ENCODE measurements around the gene RUFY1.
"Not testable (repeated sequence)": the region's sequence is repeated elsewhere in the genome, so short reads cannot be mapped to it uniquely, and the experiment has no call there.

The RUFY1 gene, protein sequence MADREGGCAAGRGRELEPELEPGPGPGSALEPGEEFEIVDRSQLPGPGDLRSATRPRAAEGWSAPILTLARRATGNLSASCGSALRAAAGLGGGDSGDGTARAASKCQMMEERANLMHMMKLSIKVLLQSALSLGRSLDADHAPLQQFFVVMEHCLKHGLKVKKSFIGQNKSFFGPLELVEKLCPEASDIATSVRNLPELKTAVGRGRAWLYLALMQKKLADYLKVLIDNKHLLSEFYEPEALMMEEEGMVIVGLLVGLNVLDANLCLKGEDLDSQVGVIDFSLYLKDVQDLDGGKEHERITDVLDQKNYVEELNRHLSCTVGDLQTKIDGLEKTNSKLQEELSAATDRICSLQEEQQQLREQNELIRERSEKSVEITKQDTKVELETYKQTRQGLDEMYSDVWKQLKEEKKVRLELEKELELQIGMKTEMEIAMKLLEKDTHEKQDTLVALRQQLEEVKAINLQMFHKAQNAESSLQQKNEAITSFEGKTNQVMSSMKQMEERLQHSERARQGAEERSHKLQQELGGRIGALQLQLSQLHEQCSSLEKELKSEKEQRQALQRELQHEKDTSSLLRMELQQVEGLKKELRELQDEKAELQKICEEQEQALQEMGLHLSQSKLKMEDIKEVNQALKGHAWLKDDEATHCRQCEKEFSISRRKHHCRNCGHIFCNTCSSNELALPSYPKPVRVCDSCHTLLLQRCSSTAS

DNA sequence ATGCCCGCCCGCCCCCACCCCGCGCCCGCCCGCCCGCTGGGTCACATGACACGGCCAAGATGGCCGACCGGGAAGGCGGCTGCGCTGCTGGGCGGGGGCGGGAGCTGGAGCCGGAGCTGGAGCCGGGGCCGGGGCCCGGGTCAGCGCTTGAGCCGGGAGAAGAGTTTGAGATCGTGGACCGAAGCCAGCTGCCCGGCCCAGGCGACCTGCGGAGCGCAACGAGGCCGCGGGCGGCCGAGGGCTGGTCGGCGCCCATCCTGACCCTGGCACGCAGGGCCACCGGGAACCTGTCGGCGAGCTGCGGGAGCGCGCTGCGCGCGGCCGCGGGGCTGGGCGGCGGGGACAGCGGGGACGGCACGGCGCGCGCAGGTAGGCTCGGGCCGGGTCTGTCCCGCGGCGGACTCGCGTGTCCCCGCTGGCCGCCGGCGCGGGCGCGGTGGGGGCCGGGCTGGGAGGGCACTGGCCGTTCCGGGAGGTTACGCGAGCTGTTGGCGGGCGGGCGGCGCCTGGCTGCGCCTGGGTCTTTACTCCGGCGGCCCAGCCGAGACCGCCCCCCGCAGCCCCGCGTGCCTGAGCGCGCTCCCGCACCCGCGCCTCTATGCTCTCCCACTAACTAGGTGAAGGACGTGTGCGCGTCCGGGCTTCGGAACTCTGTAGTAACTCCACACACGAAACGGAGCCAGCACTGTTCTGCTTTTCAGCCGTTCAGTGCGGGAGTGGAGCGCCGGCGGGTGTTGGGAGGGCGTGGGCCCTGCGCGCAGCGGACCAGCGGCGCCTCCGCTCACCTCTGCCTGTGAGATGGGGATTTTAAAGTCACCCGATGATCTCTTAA lies at the start of gene RUFY1:
TSS of gene RUFY1 (plus strand) at position 44 of the 832 bp plus-strand sequence. CDS start at position 60, 16 bp downstream.
- peak; percentile 81 for DNase-seq (ENCODE audit: low spot score)

DNA sequence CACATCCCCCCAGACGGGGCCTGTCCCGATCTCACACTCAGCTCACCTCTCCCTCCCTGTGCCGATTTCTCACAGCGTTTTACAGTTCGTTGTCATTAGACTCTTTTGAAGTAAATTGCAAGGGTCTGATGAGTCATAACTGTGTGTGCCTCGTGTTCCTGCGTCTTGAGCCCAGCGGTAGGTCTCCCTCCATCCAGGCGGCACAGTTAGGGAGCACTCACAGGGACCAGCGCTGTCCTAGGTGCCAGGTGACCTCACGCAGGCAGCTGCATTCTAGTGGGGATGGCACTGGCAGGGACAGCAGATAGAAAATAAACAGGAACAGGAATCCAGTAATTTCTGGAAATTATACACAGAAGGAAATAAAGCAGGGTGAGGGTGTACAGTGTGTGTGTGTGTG lies 48.4 kb upstream of the RUFY1 start:
- not testable (repeated sequence) for DNase-seq (ENCODE audit: low spot score)

DNA sequence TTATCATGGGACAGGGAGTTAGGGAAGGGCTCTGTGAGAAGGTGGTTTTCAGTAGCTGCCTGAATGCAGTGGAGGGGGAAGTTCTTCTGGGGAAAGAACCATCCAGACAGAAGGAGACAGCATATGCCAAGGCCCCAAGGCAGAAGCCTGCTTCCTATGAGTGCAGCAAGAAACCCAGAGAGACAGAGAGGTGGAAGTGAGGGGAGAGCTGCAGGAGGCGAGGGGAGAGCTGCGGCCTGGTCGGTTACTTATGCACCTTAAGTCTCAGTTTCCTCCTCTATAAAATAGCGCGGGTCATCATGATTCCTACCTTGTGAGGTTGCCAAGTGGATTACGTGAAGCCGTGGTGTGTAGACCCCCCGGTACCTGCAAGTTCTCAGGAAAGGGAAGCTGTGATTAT lies 47.9 kb upstream of the RUFY1 start:
- DNase-seq (ENCODE audit: low spot score) = not testable (repeated sequence)

DNA sequence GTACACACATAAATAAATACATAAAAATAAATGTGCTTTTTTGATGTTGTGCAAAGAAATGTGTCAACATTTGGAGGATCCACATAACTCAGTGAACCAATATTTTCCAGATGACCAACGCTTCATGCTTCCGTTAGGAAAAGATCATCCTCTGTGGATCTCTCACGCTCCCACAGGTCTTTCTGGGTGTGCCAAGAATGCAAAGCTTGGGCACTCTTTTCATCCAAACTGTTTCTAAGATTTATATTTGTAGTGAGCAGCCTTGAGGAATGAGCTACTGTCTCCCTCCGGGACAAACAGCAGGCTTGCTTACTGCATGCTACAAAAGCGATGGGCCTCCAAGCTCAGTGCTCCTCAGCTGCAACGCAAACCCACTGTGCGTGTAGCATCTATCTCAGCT lies 46.2 kb upstream of the RUFY1 start:
- no peak for DNase-seq (ENCODE audit: low spot score)

DNA sequence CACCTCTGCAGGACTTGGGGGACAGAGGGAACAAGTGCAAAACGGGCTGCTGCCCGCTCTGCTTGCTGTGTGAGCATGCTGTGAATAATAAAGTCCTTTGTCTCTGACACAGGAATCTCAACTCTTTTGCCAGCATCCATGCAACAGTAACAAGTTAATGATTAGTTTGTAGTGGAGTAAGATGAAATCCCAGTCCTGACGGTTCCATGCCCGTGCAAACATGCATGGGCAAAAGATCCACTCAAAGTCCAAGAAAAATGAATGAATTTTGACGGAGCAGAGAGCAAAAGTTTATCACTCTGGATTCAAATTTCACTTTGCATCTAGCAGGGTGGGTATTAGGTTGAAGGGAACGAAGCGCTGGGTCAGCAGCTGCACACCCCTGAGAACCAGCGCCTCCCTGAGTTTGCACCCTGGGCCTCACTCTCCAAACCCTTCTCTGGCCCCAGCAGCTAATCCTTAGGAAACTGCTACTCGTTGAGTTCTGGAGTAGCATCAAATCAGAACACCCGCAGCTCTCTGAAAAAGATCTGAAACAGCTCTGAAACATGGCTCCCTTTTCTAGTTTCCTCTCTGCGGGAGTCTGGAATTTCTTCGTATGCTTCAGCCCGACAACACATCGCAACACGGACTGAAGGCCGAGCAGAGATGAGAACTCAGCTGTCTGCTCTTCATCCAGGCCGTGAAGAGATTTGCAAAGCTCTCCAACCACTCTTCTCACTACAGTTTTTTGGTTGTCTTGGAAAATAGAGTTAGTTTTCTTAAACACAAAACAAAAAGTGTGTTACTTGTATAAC lies 45.6 kb upstream of the RUFY1 start:
- DNase-seq (ENCODE audit: low spot score) = no peak

DNA sequence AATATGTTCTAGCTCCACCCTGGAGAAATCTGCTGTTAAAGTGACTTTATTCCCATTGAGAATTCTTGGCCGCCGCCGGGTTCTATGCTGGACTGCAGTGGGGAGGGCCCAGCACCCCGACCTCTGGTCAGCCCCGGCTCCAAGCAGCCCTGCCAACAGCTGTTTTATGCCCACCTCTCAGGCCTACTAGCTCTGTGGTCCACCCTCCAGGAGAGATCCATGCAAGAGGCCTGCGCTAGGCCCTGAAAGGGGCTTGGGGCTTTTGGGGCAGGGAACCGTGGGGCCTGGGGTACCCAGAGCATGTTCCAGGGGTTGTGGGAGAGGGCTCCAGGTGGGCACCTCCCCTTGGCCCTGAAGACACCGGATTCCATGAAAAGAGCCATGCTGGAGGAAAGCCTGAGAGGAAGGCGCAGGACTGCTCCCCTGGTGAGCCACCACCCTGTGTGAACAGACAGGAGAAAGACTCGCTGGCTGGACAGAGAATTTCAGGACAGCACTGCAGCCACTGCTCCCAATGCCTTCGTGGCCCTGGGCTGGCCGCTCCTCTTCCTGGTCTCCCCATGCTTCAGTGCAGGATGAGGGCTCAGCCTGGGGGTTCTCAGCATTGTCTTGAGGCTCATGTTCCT lies 44.6 kb upstream of the RUFY1 start:
- DNase-seq (ENCODE audit: low spot score) = no peak

DNA sequence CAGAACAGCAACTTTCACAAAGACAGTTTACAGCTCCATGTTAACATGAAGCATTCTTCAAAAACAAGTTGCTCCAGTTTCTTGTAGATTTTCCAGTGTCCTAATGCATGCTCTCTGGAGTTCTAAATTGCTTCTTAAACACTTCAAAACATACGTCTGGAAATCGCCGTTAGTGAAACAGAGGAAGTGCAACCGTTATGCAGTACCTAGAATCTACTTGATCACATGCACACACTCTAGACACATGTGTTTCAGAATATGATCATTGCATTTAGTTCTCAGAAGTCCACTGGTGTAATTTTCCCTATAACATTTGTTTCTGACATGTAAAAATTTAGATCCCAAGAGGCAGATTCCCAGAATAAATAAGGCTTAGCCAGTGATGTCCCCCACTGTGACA lies 41.1 kb upstream of the RUFY1 start:
- no peak for DNase-seq (ENCODE audit: low spot score)

DNA sequence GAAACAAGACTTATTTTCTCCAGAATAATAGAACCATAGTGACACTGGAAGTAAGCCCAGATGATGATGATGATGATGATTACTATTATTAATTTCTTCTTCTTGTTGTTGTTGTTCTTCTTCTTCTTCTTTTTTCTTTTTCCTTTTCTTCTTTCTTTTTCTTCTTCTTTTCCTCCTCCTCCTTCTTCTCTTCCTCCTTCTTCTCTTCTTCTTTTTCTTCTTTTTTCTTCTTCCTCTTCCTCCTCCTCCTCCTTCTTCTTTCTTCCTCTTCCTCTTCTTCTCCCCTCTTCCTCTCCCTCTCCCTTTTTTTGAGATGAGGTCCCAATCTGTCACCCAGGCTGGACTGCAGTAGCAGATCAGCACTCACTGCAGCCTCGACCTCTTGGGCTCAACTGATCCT lies 40.5 kb upstream of the RUFY1 start:
- no peak for DNase-seq (ENCODE audit: low spot score)

DNA sequence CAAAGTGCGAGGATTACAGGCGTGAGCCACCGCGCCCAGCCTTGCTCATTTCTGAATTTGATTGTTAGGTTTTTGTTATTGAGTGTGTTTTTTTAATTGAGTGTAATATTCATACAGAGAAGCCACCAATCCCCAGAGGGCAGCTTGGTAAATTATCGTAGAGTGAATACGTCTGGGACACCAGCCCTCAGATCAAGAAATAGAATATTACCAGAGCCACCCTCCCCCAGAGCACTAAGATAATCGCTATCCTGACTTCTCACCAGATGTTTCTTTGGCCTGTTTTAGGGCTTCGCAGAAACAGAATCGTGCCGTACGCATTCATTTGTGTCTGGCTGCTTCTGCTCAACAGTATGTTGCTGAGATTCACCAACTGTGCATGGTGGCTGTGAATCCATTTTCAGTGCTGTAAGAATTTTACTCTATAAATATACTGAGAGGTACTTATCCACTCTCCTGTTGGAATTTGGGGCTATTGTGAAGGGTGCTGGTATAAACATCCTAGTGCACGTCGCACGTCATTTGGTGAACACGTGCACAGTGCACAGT lies 37.8 kb upstream of the RUFY1 start:
- no peak for DNase-seq (ENCODE audit: low spot score)

DNA sequence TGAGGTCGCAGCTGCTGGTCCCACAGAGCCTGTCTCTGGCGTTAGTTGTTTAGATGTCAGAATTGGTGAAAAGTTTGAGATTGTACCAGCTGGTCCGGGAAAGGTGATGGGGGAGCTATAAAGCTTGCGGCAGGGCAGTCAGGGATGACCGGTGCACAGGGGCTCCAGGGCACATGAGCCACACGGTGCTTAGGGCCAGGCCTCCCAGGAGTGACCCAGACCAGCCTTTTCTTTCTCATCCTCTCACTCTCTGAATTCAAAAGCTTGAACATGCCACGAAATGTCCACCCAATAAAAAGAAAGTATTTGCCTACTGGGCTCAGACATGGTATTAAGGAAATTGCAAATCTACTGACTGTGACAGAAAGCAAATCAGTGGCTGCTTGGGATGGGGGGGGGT lies 34.9 kb upstream of the RUFY1 start:
- not testable (repeated sequence) for DNase-seq (ENCODE audit: low spot score)

DNA sequence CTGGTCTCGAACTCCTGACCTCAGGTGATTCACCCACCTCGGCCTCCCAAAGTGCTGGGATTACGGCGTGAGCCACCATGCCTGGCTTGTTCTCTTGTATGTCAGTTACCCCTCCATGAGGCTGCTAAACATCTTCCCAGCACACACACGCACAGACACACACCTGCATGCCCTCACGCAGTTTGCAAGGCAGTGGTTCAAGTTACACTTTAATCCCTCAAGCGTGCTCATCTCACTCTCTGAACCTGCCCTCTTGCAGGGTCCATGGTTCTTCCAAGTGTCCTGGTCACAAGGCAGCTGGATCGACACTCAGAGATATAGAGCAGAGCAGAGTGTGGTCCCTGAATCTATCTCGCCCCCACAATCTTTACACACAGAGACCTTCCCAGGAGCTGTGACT lies 34.1 kb upstream of the RUFY1 start:
- DNase-seq (ENCODE audit: low spot score) = no peak

DNA sequence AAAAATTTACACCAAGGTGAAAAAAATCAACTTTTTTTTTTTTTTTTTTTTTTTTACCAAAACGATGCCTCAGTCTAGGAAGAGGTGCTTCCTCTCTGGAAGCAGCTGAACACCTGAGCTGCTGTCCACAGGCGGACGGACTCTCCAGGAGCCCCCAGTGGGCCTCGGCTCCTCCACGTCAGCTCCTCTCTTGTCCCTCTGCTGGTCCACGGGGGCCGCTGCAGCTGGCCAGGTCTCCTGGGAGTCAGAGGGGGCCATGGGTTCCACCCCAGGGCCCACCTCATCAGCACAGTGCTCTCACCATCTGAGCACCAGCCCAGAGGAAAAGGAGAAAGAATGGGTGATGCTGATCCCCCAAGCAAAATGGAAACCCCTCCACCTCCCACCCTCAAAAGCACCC lies 32.6 kb upstream of the RUFY1 start:
- not testable (repeated sequence) for DNase-seq (ENCODE audit: low spot score)

DNA sequence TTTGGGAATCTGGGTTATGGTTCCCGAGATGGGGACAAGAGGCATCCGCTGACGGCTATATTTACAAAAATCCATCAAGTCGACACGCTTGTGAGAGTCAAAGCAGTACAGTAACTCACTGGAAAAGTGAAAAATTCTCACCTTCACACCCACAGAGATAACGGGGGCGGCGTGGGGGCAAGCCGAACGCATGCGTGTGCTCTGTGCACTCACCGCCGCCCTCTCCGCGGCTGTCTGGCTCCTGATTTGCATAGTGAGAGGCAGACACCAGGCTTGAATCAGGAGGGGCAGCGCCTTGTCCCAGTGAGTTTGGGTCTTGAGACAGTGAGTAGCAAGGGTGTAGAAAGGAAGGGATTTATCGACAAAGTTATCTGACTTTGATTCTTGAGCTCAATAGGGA lies 32.0 kb upstream of the RUFY1 start:
- DNase-seq (ENCODE audit: low spot score) = not testable (repeated sequence)

DNA sequence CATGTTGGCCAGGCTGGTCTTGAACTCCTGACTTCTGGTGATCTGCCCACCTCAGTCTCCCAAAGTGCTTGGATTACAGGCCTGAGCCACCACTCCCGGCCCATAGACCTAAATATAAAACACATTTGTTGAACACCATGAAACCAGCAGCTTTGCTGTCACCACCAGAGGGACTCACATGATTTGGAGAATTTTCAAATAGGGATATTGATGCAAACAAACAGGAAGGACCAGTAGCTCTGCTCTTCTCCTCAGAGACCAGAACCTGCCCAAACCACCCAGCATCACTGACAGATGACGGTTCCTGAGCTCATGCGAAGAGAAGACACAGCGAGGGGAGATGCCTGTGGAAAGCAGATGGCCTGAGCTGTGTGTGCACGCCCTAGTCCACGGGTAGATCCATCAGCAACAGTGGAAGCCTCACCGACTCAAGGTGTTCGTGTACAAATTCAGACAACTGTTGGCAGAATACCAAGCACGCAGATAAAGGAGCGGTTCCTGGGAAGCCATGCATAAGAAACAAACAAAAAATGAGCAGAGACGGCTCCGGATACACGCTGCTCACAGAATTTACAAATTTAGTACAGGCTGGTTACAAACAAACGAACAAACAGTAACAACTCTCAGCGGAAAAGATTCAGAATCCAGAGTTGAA lies 30.8 kb upstream of the RUFY1 start:
- not testable (repeated sequence) for DNase-seq (ENCODE audit: low spot score)

DNA sequence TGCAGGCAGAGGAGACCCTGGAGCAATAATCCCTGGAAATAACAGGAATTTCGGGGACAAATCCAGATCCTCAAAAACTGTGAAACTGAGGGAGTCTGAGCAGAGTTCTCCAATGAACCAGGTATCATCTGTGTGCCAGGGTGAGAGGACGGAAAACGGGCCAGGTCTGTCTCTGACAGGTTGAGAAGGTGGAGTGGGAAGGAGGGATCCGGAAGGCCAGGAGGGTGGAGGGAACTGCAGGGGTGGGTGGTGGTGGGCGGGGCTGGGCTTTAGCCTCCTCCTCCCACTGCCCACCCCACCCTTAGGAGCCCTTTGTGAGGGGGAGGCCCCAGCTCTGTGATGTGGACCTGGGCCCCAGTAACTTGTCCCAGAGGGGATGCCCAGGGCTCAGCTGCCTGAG lies 28.2 kb upstream of the RUFY1 start:
- not testable (repeated sequence) for DNase-seq (ENCODE audit: low spot score)

DNA sequence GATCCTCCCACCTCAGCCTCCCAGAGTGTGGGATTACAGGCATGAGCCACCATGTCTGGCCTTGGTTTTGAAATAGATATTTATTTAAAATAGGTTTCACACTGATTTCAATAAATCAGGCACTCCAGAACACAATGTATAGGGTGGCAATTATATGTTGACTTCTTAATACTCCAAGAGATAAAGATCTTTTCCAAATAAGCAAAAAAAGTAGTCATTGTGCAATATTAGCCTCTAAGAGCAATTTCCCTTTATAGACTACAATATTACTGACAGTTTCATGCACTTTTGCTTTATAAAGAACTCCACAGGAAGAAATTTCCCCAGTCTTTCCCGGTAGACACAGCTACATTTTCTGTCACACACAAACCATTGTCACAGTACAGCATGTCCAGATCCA lies 23.4 kb upstream of the RUFY1 start:
- no peak for DNase-seq (ENCODE audit: low spot score)

DNA sequence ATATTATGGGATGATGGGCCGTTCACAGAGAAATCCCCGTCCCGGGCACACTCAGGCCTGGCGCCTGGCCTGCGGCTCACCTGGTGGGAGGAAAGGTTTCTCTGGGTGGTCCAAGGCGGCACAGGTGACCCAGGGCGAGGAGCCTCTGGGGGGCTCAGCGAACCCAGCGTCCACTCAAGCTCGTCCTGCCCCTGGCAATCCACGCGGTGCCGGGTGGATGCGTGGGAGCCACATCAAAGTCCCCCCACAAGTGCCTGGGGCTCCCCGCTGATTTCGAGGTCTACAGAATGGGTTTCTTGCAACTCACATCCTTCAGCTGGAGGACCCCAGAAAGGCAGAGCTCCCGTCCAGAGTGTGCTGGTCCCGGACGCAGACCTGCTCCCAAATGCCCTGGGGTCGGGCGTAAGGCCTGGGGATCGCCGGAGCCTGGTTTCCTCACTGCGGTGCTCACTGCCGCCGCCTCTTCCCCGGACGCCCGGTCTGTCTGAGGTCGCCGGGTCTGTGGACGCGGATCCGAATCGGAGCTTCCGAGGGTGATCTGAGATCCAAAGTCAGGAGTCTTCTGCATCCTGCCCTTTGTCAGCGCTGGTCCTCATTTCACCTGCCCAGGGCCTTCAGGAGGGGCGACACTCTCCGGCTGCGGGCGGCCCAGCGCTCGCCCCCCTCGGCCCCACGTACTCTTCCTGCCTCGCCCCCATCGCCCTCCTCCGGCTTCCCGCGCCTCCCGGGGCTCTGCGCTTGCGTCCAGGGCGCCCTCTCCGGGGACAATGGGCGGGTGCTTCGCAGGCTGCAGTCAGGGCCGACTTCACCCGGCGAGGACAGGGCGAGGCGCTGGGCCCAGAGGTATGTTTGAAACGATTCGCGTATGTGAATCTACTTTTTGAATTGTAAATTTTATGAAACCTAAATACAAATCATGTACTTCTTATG lies 20.0 kb upstream of the RUFY1 start:
- peak; percentile 23 for DNase-seq (ENCODE audit: low spot score)

DNA sequence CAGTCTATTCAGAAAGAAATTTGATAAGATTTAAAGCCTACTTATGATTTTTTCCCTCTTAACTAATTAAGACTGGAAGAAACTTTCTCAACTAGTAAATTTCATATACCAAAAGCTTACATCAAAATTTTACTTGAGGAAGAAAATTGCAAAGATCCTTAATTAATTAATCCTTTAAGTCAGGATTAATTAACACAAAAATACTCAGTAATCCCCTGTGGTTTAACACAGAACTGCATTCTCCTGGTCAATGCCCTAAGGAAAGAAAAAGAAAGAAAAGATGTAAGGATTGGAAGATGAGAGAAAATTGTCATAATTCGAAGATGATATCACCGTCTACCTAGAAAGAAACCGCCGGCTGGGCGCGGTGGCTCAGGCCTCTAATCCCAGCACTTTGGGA lies 17.3 kb upstream of the RUFY1 start:
- DNase-seq (ENCODE audit: low spot score) = no peak

DNA sequence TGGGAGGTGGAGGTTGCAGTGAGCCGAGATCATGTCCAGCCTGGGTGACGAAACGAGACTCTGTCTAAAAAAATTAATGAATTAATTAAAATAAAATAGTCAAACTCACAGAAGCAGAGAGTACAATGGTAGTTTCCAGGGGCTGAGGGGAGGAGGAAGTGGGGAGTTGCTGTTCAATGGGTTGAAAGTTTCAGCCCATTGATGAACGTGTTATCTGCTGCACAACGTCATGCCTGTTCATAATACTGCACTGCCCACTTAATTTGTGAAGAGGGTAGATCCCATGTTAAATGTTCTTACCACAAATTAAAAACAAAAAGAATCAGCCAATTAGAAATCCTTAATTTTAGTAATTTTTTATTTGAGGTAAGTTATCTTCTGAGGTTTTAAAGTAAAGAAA lies 16.4 kb upstream of the RUFY1 start:
- no peak for DNase-seq (ENCODE audit: low spot score)
